ENCODE results near the gene ARMC8.

GRCh38 chr3:138241676-138242075 lies 54.6 kb downstream of the ARMC8 start:
- no peak for TF ChIP-seq POLR2A (IDR thresholded peaks at IDR 0.05)
- TF ChIP-seq CTCF (IDR thresholded peaks at IDR 0.05): no peak
